ENCODE measurements around the gene FSIP1. TPM values are rescaled to one million over a fixed set of nuclear protein-coding genes. Genes with fewer than 3 reads are reported as not detected.
A peak's percentile ranks its signal among the peaks of the same experiment; 100 is the strongest.

The FSIP1 gene
- total and polyA plus RNA-seq, 5 donors from 2014 or later = 0.08 to 1.1 (median 0.20) TPM

DNA sequence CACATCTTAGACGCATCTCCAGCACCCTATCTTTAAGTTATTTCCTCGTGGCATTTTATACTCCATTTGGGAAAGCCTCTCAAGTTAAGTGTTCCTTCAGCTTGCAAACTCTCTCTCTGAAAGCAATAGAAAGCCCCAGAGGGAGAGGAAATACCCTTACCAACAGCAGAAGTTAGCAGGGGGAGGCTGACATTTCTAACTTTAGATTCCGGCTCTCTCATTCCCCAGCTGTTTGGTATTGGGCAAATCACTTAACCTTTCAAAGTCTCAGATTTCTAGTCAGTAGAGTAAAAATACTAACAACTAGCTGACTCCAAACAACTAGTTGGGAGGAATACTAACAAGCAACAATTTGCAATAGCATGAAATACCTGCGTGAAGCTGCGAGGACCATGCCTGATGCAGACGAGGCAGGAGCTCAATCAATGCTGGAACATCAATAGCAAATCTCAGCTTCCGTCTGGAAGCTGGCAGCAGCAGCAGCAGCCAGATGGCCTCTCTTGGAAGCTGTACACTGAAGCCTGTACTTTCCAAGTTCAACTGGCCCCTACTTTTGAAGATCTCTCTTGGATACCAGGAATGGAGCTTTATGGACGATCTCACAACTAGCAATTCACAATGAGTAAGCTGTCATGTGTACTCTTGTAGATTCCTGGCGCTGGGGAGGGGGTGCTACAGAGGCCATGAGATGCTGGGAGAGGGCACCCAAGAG, 153.9 kb downstream of the FSIP1 start:
- DNase-seq = no peak
- Histone ChIP-seq H3K27ac (ENCODE audit: insufficient read depth, low read length, poor library complexity, severe bottlenecking) (peak overlapping the region; percentile 56), H3K36me3 (ENCODE audit: control insufficient read depth, insufficient read depth, low read length) (no peaks in the 10 kb centered on the region), H3K4me3 (ENCODE audit: low read depth, low read length) (peak overlapping the region; percentile 38), H3K27me3 (ENCODE audit: control insufficient read depth, insufficient read depth, low read length) (no peaks in the 10 kb centered on the region), H3K9me3 (ENCODE audit: control insufficient read depth in 2 of 2, low read length in 2 of 2) (no peaks in the 10 kb centered on the region), H3K4me1 (ENCODE audit: control insufficient read depth, insufficient read depth, low read length, poor library complexity, severe bottlenecking) (peaks cover 57% of the 10 kb centered on the region)
- peaks cover 0 to 3% (median 0%) of the 10 kb centered on the region in 7 donors for H3K9me3 Mint-ChIP-seq
- peak overlapping the region in 3 of 4 donors; percentile 14 to 36 (median 27) for H3K4me3 Mint-ChIP-seq
- H3K36me3 Mint-ChIP-seq = no peaks in the 10 kb centered on the region
- no peak for ATAC-seq (ENCODE audit: low read depth in 2 of 2)
- H3K4me1 Mint-ChIP-seq = peaks cover 34 to 72% (median 54%) of the 10 kb centered on the region in 4 donors
- peak overlapping the region; percentile 93 to 98 (median 94) for H3K27ac Mint-ChIP-seq
- peaks cover 5% of the 10 kb centered on the region for H3K27me3 Mint-ChIP-seq

DNA sequence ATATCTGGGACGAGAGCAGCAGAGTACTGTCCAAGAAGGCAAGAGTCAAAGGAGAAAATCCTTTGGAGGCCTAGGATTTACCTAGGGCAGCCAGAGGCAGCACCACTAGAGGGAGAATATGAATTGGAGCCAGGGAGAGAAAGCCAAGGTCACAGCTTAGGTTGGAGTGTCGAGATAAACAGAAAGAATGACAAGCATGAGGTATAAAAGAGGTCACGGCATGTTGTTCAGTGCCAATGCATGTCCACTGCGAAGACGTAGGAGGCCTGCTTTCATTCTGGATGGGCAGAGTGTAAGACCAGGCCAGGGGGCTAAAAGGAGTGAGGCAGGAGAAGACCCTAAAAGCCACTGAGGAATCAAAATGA, 154.5 kb downstream of the FSIP1 start:
- no peaks in the 10 kb centered on the region for H3K36me3 Mint-ChIP-seq
- H3K27me3 Mint-ChIP-seq = peaks cover 5% of the 10 kb centered on the region
- peak overlapping the region; percentile 47 to 98 (median 94) for H3K27ac Mint-ChIP-seq
- H3K4me3 Mint-ChIP-seq = no peak overlapping the region
- peaks cover 0 to 3% (median 0%) of the 10 kb centered on the region in 7 donors for H3K9me3 Mint-ChIP-seq
- Histone ChIP-seq H3K9me3 (ENCODE audit: control insufficient read depth in 2 of 2, low read length in 2 of 2) (no peaks in the 10 kb centered on the region), H3K4me1 (ENCODE audit: control insufficient read depth, insufficient read depth, low read length, poor library complexity, severe bottlenecking) (peaks cover 62% of the 10 kb centered on the region), H3K36me3 (ENCODE audit: control insufficient read depth, insufficient read depth, low read length) (no peaks in the 10 kb centered on the region), H3K27ac (ENCODE audit: insufficient read depth, low read length, poor library complexity, severe bottlenecking) (no peak overlapping the region), H3K4me3 (ENCODE audit: low read depth, low read length) (no peak overlapping the region), H3K27me3 (ENCODE audit: control insufficient read depth, insufficient read depth, low read length) (no peaks in the 10 kb centered on the region)
- peaks cover 39 to 78% (median 58%) of the 10 kb centered on the region in 4 donors for H3K4me1 Mint-ChIP-seq
- ATAC-seq (ENCODE audit: low read depth in 2 of 2) (no peak), DNase-seq (no peak)

DNA sequence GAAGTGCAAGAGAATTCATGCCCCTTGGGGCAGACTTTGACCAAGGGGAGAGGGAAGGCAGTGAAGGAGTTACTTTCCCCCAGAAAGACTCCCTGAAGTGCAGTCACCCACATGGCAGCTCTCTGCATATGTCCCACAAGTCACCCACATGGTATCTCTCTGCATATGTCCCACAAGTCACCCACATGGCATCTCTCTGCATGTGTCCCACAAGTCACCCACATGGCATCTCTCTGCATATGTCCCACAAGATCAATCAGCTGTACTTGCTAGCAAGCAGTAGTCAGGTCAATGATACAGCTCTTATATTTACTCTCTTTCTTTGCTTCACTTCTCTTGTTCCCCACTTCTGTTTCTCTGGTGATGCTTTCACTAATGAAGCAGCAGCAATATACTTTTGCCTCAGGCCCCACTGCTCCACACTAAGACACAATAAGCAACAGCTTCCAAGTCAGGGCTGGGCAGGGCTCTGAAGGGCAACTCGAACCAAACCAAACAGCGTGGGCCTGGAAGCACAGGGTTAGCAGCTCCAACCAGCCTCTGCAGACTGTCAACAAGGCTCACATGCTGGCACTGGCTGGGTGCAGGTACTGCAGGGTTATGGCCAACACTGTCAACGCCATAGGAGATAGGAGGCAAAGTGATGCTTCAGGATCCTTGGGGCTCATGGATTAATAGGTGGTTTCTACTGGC, 155.0 kb downstream of the FSIP1 start:
- no peak overlapping the region for H3K27ac ChIP-seq (ENCODE audit: insufficient read depth, low read length, poor library complexity, severe bottlenecking)
- Mint-ChIP-seq H3K9me3 (peaks cover 0 to 3% (median 1%) of the 10 kb centered on the region in 7 donors), H3K4me1 (peaks cover 39 to 83% (median 63%) of the 10 kb centered on the region in 4 donors), H3K36me3 (no peaks in the 10 kb centered on the region), H3K27ac (peak overlapping the region; percentile 47 to 98 (median 94)), H3K4me3 (peak overlapping the region in 1 of 4 donors; percentile 26), H3K27me3 (peaks cover 5% of the 10 kb centered on the region)
- DNase-seq (no peak), ATAC-seq (ENCODE audit: low read depth in 2 of 2) (no peak)
- H3K27me3 ChIP-seq (ENCODE audit: control insufficient read depth, insufficient read depth, low read length) = no peaks in the 10 kb centered on the region
- H3K4me1 ChIP-seq (ENCODE audit: control insufficient read depth, insufficient read depth, low read length, poor library complexity, severe bottlenecking) = peaks cover 66% of the 10 kb centered on the region
- H3K9me3 ChIP-seq (ENCODE audit: control insufficient read depth in 2 of 2, low read length in 2 of 2) = no peaks in the 10 kb centered on the region
- H3K36me3 ChIP-seq (ENCODE audit: control insufficient read depth, insufficient read depth, low read length) = no peaks in the 10 kb centered on the region
- H3K4me3 ChIP-seq (ENCODE audit: low read depth, low read length) = no peak overlapping the region

DNA sequence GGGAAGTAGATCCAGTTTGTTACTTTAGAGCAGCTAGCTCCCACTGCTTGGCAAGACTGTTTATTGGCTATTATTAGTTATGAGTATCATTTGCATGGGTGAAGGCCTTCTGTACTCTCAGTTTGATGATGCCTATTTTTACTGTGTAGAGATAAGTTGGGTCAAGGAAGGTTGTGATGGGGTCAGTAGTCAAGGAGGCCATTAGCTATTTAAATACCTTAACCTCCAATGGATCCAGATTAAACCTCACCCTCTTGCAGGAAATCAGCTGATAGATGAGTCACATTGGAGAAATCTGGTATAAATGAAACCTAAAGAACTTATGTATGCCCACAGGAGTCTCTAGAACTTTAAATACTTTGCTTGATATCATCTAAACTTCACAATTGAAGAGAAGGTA, 156.8 kb downstream of the FSIP1 start:
- Mint-ChIP-seq H3K9me3 (peaks cover 0 to 3% (median 1%) of the 10 kb centered on the region in 7 donors), H3K27ac (peak overlapping the region; percentile 33 to 86 (median 49)), H3K4me1 (peaks cover 46 to 79% (median 62%) of the 10 kb centered on the region in 4 donors), H3K4me3 (peak overlapping the region in 2 of 4 donors; percentile 13 to 25), H3K27me3 (peaks cover 5% of the 10 kb centered on the region), H3K36me3 (no peaks in the 10 kb centered on the region)
- Histone ChIP-seq H3K27ac (ENCODE audit: insufficient read depth, low read length, poor library complexity, severe bottlenecking) (no peak overlapping the region), H3K36me3 (ENCODE audit: control insufficient read depth, insufficient read depth, low read length) (no peaks in the 10 kb centered on the region), H3K4me1 (ENCODE audit: control insufficient read depth, insufficient read depth, low read length, poor library complexity, severe bottlenecking) (peaks cover 62% of the 10 kb centered on the region), H3K4me3 (ENCODE audit: low read depth, low read length) (no peak overlapping the region), H3K27me3 (ENCODE audit: control insufficient read depth, insufficient read depth, low read length) (no peaks in the 10 kb centered on the region), H3K9me3 (ENCODE audit: control insufficient read depth in 2 of 2, low read length in 2 of 2) (no peaks in the 10 kb centered on the region)
- ATAC-seq (ENCODE audit: low read depth in 2 of 2) (no peak), DNase-seq (peak in 1 of 3 donors; percentile 52)

DNA sequence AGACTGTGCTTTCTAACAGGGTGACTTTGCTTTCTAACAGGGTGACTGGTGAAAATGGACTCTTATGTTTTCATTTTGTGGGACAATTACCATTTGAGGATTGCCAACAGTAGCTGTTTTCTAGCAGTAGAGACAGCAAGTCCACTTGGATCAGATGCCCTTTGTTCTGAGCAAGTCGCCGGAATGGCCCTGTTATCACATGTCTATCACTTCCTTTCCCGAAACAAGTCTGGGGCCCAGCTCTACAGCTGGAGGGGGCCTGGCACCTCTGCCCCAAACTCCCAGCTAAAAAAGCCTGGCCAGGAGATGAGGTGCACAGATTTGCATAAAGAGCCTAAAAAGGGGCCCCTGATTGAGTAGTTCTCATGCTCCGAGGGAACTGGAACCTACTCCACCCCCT, 157.2 kb downstream of the FSIP1 start:
- Mint-ChIP-seq H3K9me3 (peaks cover 0 to 3% (median 1%) of the 10 kb centered on the region in 7 donors), H3K36me3 (no peaks in the 10 kb centered on the region), H3K27ac (peak overlapping the region; percentile 90 to 99 (median 95)), H3K27me3 (peaks cover 5% of the 10 kb centered on the region), H3K4me1 (peaks cover 44 to 77% (median 60%) of the 10 kb centered on the region in 4 donors), H3K4me3 (peak overlapping the region in 1 of 4 donors; percentile 13)
- peak overlapping the region; percentile 63 for H3K27ac ChIP-seq (ENCODE audit: insufficient read depth, low read length, poor library complexity, severe bottlenecking)
- no peaks in the 10 kb centered on the region for H3K9me3 ChIP-seq (ENCODE audit: control insufficient read depth in 2 of 2, low read length in 2 of 2)
- no peaks in the 10 kb centered on the region for H3K27me3 ChIP-seq (ENCODE audit: control insufficient read depth, insufficient read depth, low read length)
- ATAC-seq (ENCODE audit: low read depth in 2 of 2) (no peak), DNase-seq (no peak)
- H3K4me3 ChIP-seq (ENCODE audit: low read depth, low read length) = no peak overlapping the region
- peaks cover 62% of the 10 kb centered on the region for H3K4me1 ChIP-seq (ENCODE audit: control insufficient read depth, insufficient read depth, low read length, poor library complexity, severe bottlenecking)
- no peaks in the 10 kb centered on the region for H3K36me3 ChIP-seq (ENCODE audit: control insufficient read depth, insufficient read depth, low read length)

DNA sequence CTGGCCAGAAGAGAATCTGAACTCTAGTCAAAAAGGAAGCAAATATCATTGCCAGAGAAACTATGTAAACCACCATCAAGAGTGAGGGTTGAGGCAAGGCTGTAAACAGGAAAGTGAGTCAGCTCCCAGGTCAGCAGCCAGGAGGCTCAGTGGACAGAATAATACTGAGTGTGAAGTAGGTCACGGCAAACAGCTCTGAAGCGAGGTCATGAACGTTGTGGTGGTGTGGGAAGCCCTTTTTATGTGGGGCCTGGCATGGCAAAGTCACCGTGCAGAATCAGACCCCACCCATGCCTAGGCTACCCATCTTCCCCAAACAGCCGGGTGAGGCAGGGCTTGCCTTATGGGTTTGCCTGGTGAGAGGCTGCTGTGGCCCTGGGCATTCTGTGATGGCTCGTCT, 157.8 kb downstream of the FSIP1 start:
- H3K27ac ChIP-seq (ENCODE audit: insufficient read depth, low read length, poor library complexity, severe bottlenecking) = peak overlapping the region; percentile 63
- peak; percentile 77 to 79 for ATAC-seq (ENCODE audit: low read depth in 2 of 2)
- peak overlapping the region; percentile 90 to 99 (median 95) for H3K27ac Mint-ChIP-seq

DNA sequence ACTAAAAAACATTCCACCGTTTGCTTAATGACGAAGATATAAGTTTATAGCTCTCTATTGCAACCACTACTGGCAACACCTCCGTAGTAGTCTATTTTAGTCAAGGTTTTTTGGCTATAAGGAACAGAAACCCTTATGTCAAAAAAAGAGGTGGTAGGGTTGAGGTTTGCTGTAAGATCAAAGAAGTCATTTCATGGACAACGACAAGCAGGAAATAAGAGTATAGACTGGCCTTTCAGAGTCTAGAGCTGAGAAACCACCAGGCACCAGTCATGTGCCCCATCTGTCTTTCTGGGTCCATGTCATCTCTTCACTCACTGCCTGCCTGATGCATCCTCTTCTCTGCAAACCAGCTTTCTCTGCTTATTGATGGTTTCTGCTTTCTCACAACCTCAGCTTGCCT, 159.1 kb downstream of the FSIP1 start:
- Histone ChIP-seq H3K36me3 (ENCODE audit: control insufficient read depth, insufficient read depth, low read length) (no peaks in the 10 kb centered on the region), H3K4me1 (ENCODE audit: control insufficient read depth, insufficient read depth, low read length, poor library complexity, severe bottlenecking) (peaks cover 42% of the 10 kb centered on the region), H3K27me3 (ENCODE audit: control insufficient read depth, insufficient read depth, low read length) (no peaks in the 10 kb centered on the region), H3K27ac (ENCODE audit: insufficient read depth, low read length, poor library complexity, severe bottlenecking) (peak overlapping the region; percentile 63), H3K9me3 (ENCODE audit: control insufficient read depth in 2 of 2, low read length in 2 of 2) (no peaks in the 10 kb centered on the region), H3K4me3 (ENCODE audit: low read depth, low read length) (peak overlapping the region; percentile 14)
- Mint-ChIP-seq H3K9me3 (peaks cover 0 to 8% (median 1%) of the 10 kb centered on the region in 7 donors), H3K27ac (peak overlapping the region; percentile 90 to 99 (median 95)), H3K36me3 (no peaks in the 10 kb centered on the region), H3K4me3 (peak overlapping the region in 2 of 4 donors; percentile 18 to 58), H3K4me1 (peaks cover 27 to 58% (median 44%) of the 10 kb centered on the region in 4 donors), H3K27me3 (peaks cover 13% of the 10 kb centered on the region)
- ATAC-seq (ENCODE audit: low read depth in 2 of 2) = peak; percentile 66 to 68
- peak in 2 of 3 donors; percentile 37 to 87 for DNase-seq

More for the DNA sequence above, 157.8 kb downstream of the FSIP1 start:
- Mint-ChIP-seq H3K36me3 (no peaks in the 10 kb centered on the region), H3K9me3 (peaks cover 0 to 6% (median 1%) of the 10 kb centered on the region in 7 donors), H3K27me3 (peaks cover 8% of the 10 kb centered on the region), H3K4me3 (peak overlapping the region; percentile 35 to 66 (median 52)), H3K4me1 (peaks cover 38 to 71% (median 54%) of the 10 kb centered on the region in 4 donors)
- H3K36me3 ChIP-seq (ENCODE audit: control insufficient read depth, insufficient read depth, low read length) = no peaks in the 10 kb centered on the region
- H3K27me3 ChIP-seq (ENCODE audit: control insufficient read depth, insufficient read depth, low read length) = no peaks in the 10 kb centered on the region
- H3K9me3 ChIP-seq (ENCODE audit: control insufficient read depth in 2 of 2, low read length in 2 of 2) = no peaks in the 10 kb centered on the region
- peak overlapping the region; percentile 57 for H3K4me3 ChIP-seq (ENCODE audit: low read depth, low read length)
- DNase-seq = peak; percentile 41 to 86 (median 44)
- H3K4me1 ChIP-seq (ENCODE audit: control insufficient read depth, insufficient read depth, low read length, poor library complexity, severe bottlenecking) = peaks cover 55% of the 10 kb centered on the region
